Testis (tissue), 2 donors: ENCODE results near the gene SLC18B1.

Experiments used
- CTCF ChIP-seq, 3 experiments: fragments of 450-650 bp in 2 of 3; fragments of 200-600 bp in 1 of 3; sonication (generic) in 1 of 3; IDR thresholded peaks; one replicate each; pipeline ENCODE4 v1.5.1; 2016 to 2019; ENCODE audit warnings: antibody characterized with exemption in 3 of 3, mild to moderate bottlenecking in 2 of 3, moderate library complexity in 1 of 3
- POLR2A ChIP-seq: fragments of 450-650 bp; IDR thresholded peaks from one replicate; pipeline ENCODE4 v1.6.1; 2017; ENCODE audit warnings: antibody characterized with exemption, mild to moderate bottlenecking, moderate library complexity

GRCh38 chr6:132789396-132789776 is 9.1 kb downstream of the SLC18B1 start:
- TF ChIP-seq CTCF (IDR thresholded peaks at IDR 0.05) (no peak), POLR2A (no peak)
